ENCODE results near the gene HIC2.
"Not testable (repeated sequence)": the region's sequence is repeated elsewhere in the genome, so short reads cannot be mapped to it uniquely, and the experiment has no call there.

The HIC2 gene

DNA sequence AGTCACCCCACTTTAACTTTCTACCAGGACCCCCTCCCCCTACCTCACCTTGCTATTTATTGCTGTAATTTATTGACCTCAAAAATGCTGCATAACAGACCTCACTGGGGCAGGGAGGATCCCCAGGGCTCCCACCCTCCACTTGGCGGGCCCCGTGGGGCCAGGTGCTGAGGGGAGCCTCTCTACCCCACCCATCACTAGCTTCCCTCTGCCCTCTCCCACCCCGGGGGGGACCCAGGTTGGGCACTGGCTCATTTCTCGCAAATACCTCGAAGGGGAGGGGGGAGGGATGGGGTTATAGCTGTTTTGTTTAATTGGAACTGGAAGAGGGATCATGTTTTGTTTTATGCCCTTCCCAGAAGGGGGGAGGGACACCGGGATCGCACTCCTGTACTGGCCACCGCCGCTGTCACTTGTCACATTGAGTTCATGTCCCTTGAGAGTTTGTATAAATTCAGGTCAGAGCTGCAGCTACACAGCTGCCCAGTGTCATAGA, 33.7 kb downstream of the HIC2 start:
- DNase-seq = no peak

GRCh38 chr22:21451545-21452520, 34.7 kb downstream of the HIC2 start:
- DNase-seq = no peak

DNA sequence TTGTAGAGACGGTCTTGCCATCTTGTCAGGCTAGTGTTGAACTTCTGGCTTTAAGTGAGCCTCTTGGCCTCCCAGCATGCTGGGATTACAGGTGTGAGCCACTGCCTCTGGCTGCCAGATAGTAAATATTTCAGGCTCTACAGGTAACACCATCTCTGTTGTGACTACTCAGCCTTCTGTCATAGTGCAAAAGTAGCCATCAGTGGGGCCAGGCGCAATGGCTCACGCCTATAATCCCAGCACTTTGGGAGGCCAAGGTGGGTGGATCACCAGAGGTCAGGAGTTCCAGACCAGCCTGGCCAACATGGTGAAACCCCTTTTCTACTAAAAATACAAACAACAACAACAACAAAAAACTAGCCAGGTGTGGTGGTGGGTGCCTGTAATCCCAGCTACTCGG, 35.5 kb downstream of the HIC2 start:
- DNase-seq = not testable (repeated sequence)

DNA sequence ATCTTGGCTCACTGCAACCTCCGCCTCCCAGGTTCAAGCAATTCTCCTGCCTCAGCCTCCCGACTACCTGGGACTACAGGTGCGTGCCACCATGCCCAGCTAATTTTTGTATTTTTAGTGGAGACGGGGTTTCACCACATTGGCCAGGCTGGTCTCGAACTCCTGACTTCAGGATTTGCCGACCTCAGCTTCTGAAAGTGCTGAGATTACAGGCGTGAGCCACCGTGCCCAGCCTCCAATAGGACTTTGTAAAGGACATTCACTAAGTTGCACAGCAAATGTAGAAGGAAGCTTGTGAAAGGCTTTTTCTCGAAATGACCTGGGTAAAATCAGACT, 37.8 kb downstream of the HIC2 start:
- DNase-seq = not testable (repeated sequence)

DNA sequence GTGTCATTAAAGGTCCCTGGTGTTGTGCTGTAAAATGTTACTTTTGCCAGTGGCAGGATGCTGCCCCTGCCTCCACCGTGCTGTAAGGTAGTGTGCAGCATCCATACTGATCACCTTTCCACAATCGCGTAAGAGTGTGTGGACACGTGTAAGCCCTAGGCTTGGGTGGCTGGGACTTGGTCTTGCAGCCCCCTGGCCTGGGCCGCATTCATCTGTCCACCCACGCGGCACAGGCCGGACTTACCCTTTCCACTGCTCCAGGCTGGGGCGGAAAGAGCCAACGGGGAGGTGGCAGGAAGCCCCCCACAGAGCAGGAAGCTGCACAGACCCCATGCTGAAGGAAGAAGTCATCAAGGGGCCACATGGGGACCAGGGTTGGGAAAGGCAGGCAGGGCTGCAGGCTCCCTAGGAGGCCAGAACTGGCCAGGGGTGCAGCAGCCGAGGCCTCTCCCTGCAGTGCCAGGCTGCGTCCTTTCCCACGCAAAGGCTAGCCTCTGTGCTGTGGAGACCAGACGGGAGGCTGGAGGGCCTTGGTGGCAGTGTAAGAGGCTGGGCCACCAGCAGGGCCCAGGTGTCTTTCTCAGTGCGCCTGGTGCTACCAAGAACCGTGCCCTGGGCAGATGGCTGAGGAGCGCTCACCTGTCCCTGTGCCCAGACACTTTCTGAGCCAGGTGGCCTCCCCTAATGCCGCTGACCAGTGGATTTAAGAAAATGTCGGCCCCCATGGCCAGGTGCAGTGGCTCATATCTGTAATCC, 38.3 kb downstream of the HIC2 start:
- DNase-seq = no peak

- DNase-seq = no peak
Measured at GRCh38 chr22:21457023-21457787, 40.0 kb downstream of the HIC2 start.

- DNase-seq = not testable (repeated sequence)
Measured at GRCh38 chr22:21462672-21463071, 45.5 kb downstream of the HIC2 start.

- DNase-seq = not testable (repeated sequence)
Measured at GRCh38 chr22:21467337-21468193, 50.4 kb downstream of the HIC2 start, which contains the start of gene TMEM191C. Gene TMEM191C, plus strand, starts transcription at chr22:21467387. Its CDS starts 73 bp downstream, at chr22:21467460.

GRCh38 chr22:21468194-21469096, 51.3 kb downstream of the HIC2 start:
- peak; percentile 91 for DNase-seq

- DNase-seq = not testable (repeated sequence)
Measured at GRCh38 chr22:21469097-21469994, 52.2 kb downstream of the HIC2 start.

GRCh38 chr22:21472984-21473383, 55.8 kb downstream of the HIC2 start:
- DNase-seq = not testable (repeated sequence)

GRCh38 chr22:21473664-21474063, 56.5 kb downstream of the HIC2 start:
- not testable (repeated sequence) for DNase-seq

- not testable (repeated sequence) for DNase-seq
Measured at GRCh38 chr22:21484039-21484438, 66.9 kb downstream of the HIC2 start.

DNA sequence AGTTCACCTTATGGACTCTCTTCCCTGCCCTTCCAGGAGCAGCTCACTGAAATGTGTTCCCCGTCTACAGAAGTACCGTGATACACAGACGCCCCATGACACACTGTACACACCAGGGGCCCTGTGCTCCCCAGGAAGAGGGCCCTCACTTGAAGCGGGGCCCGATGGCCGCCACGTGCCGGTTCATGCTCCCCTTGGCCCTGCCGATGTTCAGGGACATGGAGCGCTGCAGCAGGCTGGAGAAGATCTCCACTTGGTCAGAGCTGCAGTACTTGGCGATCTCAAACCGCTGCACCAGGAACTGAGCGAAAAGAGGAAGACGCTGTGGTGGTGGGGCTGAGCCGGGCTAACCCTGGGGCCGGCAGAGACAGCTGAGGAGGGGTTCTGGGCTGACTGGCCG, 70.6 kb downstream of the HIC2 start:
- not testable (repeated sequence) for DNase-seq

GRCh38 chr22:21489149-21489680, 72.0 kb downstream of the HIC2 start:
- DNase-seq = not testable (repeated sequence)

DNA sequence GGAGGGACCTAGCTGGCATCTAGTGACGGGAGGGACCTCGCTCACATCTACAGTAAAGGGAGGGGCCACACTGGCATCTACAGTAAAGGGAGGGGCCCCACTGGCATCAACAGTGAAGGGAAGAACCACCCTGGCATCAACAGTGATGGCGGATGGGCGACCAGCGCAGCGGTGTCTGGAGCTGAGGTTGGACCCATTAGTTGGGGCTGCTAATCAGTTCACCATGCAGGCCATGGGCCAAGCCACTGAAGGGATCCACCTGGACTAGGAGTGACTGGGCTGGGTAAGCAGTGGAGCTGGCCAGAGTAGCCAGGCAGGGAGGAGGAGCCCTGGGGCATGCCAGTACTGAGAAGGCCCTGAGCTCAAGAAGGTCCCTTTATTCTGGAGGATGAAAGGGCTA, 73.4 kb downstream of the HIC2 start:
- not testable (repeated sequence) for DNase-seq

DNA sequence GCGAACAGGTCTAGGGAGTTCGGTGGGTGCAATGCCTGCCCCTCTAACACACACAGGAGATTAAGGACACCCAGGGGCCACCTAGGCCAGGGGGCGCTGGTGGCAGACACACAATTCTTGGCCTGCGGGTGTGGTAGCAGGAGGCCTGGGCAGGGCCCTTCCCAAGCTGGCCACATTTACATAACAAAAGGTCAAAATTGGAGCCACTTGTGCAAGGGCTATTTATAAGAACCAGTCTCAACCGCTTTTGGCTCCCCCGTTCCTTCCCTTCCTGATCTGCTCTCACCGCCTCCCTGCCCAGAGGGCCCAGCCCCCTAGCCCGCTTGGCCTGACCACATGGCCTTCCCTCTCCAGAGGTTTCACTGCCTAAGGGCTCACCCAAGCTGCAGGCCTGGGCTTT, 75.1 kb downstream of the HIC2 start:
- not testable (repeated sequence) for DNase-seq

GRCh38 chr22:21493789-21494782, 76.9 kb downstream of the HIC2 start:
- not testable (repeated sequence) for DNase-seq

Data from suppressor macrophage treated with lipopolysaccharide for 4 hours (primary cell).